ENCODE measurements around the gene LAPTM5. TPM values are rescaled to one million over a fixed set of nuclear protein-coding genes. Genes with fewer than 3 reads are reported as not detected.

LAPTM5 gene
- total RNA-seq, 1 experiment from 2014 or later: 1.5 TPM

DNA sequence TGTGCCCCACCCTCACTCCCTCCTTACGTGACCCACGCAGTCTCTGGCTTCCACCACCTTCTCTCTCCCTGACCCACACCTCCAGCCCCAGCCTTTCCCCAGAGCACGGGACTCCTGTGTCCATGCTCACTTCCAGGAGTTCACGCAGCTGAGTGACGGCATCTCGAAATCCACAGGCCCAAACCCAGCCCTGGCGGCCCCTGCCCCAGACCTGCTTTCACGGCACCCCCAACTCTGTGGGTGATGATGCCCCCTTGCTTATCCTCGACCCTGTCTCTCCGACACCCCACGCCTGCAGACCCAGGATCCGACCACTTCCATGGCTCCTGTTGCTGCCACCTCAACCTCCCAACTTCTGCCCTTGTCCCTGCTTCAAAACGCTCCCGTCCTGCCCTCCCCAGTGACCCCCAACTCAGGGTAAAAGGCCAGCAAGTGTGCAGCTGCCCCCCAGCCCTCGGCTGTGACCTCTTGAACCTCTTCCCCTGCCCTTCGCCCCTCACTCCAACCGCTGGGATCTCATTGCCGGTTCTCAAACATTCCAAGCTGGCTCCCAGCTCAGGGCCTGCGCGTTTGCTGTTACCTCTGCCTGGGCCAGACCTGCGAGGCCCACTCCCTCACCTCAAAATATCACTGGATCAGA is 30.4 kb upstream of the LAPTM5 start:
- H3K9me3 ChIP-seq (ENCODE audit: control insufficient read depth in 1 of 2, insufficient read depth in 1 of 2, low read depth in 1 of 2, low read length in 2 of 2): no peaks in the 10 kb centered on the region
- POLR2A ChIA-PET: no interaction called here
- no peak overlapping the region for H3K4me2 ChIP-seq (ENCODE audit: low read length)
- H3K4me1 ChIP-seq (ENCODE audit: control insufficient read depth in 1 of 2, insufficient read depth in 2 of 2, low read length in 2 of 2): peaks cover 11 to 15% of the 10 kb centered on the region in 2 experiments; a peak in 3 of 4 replicates
- no peak for DNase-seq (ENCODE audit: low read depth, low spot score)
- H3K27me3 ChIP-seq (ENCODE audit: insufficient read depth, low read length): peaks cover 13% of the 10 kb centered on the region
- H3K4me3 ChIP-seq (replicated peaks in 1 of 2; ENCODE audit: low read depth in 1 of 2, low read length in 2 of 2): no peak overlapping the region
- no peak overlapping the region for H3K27ac ChIP-seq (ENCODE audit: low read depth, low read length)
- no peak overlapping the region for H2AFZ ChIP-seq (ENCODE audit: low read depth, low read length, poor library complexity, severe bottlenecking)
- no peaks in the 10 kb centered on the region for H4K20me1 ChIP-seq (ENCODE audit: insufficient read depth)
- H3K9me2 ChIP-seq (ENCODE audit: insufficient read depth): no peaks in the 10 kb centered on the region
- BruUV-seq (replicated peaks): no TSS peak
- CTCF ChIA-PET: interaction anchor here (1.4 kb wide), 1 partner anchor 8 kb away, joined by 4 read pairs; no protein-coding TSS in a partner anchor
- RAD21 ChIA-PET (ENCODE audit: low non-redundant PET in 1 of 2, low total read pairs in 2 of 2, uncharacterized antibody in 2 of 2, unreplicated experiment in 2 of 2): interaction anchor here in 1 of 2 experiments (0.7 kb wide), 1 partner anchor 10 kb away, joined by 3 read pairs; no protein-coding TSS in a partner anchor
- TF ChIP-seq MAX (IDR thresholded peaks at IDR 0.05) (no peak), POLR2AphosphoS5 (IDR thresholded peaks at IDR 0.05; ENCODE audit: low read depth, low read length) (no peak), EGR1 (IDR thresholded peaks at IDR 0.05; ENCODE audit: low read depth) (no peak), EZH2phosphoT487 (IDR thresholded peaks at IDR 0.05; ENCODE audit: borderline replicate concordance) (no peak), CBX3 (IDR thresholded peaks at IDR 0.05; ENCODE audit: low read depth) (no peak), SP1 (IDR thresholded peaks at IDR 0.05; ENCODE audit: low read depth) (no peak), TCF7L2 (IDR thresholded peaks at IDR 0.05; ENCODE audit: borderline replicate concordance, extremely low read depth, insufficient read depth, insufficient read length) (no peak), SIN3A (IDR thresholded peaks at IDR 0.05; ENCODE audit: low read depth) (no peak), ZFX (IDR thresholded peaks at IDR 0.05) (no peak)
- TF ChIP-seq, protein P1, sequence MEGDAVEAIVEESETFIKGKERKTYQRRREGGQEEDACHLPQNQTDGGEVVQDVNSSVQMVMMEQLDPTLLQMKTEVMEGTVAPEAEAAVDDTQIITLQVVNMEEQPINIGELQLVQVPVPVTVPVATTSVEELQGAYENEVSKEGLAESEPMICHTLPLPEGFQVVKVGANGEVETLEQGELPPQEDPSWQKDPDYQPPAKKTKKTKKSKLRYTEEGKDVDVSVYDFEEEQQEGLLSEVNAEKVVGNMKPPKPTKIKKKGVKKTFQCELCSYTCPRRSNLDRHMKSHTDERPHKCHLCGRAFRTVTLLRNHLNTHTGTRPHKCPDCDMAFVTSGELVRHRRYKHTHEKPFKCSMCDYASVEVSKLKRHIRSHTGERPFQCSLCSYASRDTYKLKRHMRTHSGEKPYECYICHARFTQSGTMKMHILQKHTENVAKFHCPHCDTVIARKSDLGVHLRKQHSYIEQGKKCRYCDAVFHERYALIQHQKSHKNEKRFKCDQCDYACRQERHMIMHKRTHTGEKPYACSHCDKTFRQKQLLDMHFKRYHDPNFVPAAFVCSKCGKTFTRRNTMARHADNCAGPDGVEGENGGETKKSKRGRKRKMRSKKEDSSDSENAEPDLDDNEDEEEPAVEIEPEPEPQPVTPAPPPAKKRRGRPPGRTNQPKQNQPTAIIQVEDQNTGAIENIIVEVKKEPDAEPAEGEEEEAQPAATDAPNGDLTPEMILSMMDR (IDR thresholded peaks at IDR 0.05 in 2 of 3, conservative IDR thresholded peaks at IDR 0.05 in 1 of 3; ENCODE audit: borderline replicate concordance in 1 of 3, insufficient read depth in 1 of 3, low read depth in 2 of 3, low read length in 2 of 3): no peak
- H3K79me2 ChIP-seq (ENCODE audit: insufficient read depth, low read length): no peaks in the 10 kb centered on the region
- intact Hi-C loops (cut with micrococcal nuclease): no loop called here
- no peak for ATAC-seq
- no peak overlapping the region for H3K9ac ChIP-seq (ENCODE audit: low read length)
- no peaks in the 10 kb centered on the region for H3K36me3 ChIP-seq (ENCODE audit: control insufficient read depth in 1 of 2, insufficient read depth in 2 of 2, low read length in 2 of 2)

Measured in HCT116 (cell line).